ENCODE measurements around the gene TNFSF4.

DNA sequence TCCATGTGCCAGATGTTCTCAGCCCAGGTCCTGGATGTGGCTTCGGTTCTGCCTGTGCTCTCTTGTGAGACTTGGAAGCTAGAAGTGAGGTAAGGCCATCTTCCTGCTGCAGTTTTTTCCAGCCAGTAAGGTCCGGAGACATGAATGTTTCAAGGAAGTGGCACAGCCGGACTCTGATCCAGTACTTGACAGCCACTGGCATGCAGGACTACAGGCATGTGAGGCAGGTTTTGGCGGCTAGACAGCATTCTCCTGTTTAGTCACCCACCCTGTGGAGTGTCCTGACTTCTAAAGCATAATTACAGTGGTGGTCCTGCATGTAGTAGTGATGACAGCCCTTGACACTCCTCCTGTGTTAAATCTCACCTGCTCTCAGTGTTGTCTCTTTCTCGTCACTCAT, 72.3 kb downstream of the TNFSF4 start:
- TF ChIP-seq CTCF (IDR thresholded peaks at IDR 0.05; ENCODE audit: insufficient read depth, low read depth, low read length) (no peak), EZH2 (IDR thresholded peaks at IDR 0.05; ENCODE audit: insufficient read depth, low read length) (no peak)
